WERI-Rb-1 (cell line): ENCODE measurements around the gene AXDND1.

Experiments
- DNase-seq: peaks from one replicate; pipeline ENCODE4 v3.0.0-alpha.2; 2020
- H3K27ac ChIP-seq: fragments of 250-450 bp; sonication (Bioruptor Pico); 2 replicates; pipeline ENCODE4 v1.5.1; 2020; ENCODE audit warnings: mild to moderate bottlenecking, moderate library complexity
- H3K27me3 ChIP-seq: fragments of 250-450 bp; sonication (Bioruptor Pico); 2 replicates; pipeline ENCODE4 v1.5.1; 2021; ENCODE audit warnings: mild to moderate bottlenecking, low read depth, moderate library complexity; ENCODE audit not compliant: insufficient read depth, severe bottlenecking
- H3K36me3 ChIP-seq: fragments of 250-450 bp; sonication (Bioruptor Pico); 2 replicates; pipeline ENCODE4 v1.5.1; 2020; ENCODE audit warnings: mild to moderate bottlenecking, moderate library complexity
- H3K4me3 ChIP-seq: 2 replicates; pipeline ENCODE4 v1.5.1; 2011; ENCODE audit warnings: low read depth, mild to moderate bottlenecking, control low read depth, low read length
- H3K9me3 ChIP-seq: fragments of 250-450 bp; sonication (Bioruptor Pico); 2 replicates; pipeline ENCODE4 v1.5.1; 2021; ENCODE audit warnings: mild to moderate bottlenecking, moderate library complexity; ENCODE audit not compliant: severe bottlenecking
- TF ChIP-seq, protein P1 (sequence below): IDR thresholded peaks from 2 replicates; pipeline ENCODE4 v1.5.1; 2011; ENCODE audit warnings: low read depth, mild to moderate bottlenecking, control low read depth, inconsistent platforms, low read length

The AXDND1 gene

GRCh38 chr1:179325836-179326235 is 39.9 kb upstream of the AXDND1 start:
- Histone ChIP-seq H3K36me3 (peaks cover 49% of the 10 kb centered on the region), H3K27me3 (no peaks in the 10 kb centered on the region), H3K27ac (no peak overlapping the region), H3K9me3 (peaks cover 3% of the 10 kb centered on the region), H3K4me3 (no peak overlapping the region)
- TF ChIP-seq, protein P1, sequence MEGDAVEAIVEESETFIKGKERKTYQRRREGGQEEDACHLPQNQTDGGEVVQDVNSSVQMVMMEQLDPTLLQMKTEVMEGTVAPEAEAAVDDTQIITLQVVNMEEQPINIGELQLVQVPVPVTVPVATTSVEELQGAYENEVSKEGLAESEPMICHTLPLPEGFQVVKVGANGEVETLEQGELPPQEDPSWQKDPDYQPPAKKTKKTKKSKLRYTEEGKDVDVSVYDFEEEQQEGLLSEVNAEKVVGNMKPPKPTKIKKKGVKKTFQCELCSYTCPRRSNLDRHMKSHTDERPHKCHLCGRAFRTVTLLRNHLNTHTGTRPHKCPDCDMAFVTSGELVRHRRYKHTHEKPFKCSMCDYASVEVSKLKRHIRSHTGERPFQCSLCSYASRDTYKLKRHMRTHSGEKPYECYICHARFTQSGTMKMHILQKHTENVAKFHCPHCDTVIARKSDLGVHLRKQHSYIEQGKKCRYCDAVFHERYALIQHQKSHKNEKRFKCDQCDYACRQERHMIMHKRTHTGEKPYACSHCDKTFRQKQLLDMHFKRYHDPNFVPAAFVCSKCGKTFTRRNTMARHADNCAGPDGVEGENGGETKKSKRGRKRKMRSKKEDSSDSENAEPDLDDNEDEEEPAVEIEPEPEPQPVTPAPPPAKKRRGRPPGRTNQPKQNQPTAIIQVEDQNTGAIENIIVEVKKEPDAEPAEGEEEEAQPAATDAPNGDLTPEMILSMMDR, result no peak
- DNase-seq, result no peak

DNA sequence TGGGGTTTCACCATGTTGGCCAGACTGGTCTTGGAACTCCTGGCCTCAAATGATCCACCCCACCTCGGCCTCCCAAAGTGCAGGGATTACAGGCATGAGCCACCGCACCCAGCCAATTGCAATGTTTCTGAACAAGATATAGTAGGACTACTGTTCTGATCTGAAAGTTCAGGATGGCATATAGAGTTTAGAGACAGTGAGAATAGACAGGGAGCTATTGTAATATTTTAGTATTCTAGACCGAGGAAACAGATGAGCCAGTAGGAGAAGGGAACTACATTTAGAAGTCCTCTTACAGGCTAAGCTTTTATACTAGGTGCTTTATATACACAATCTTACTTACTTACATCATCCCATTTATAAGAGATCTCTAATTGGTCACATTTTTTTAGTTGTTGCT is 39.0 kb upstream of the AXDND1 start:
- peaks cover 50% of the 10 kb centered on the region for H3K36me3 ChIP-seq
- H3K9me3 ChIP-seq, result no peaks in the 10 kb centered on the region
- no peak for DNase-seq
- no peak overlapping the region for H3K27ac ChIP-seq
- TF ChIP-seq, protein P1, result no peak
- H3K4me3 ChIP-seq, result no peak overlapping the region
- no peaks in the 10 kb centered on the region for H3K27me3 ChIP-seq

DNA sequence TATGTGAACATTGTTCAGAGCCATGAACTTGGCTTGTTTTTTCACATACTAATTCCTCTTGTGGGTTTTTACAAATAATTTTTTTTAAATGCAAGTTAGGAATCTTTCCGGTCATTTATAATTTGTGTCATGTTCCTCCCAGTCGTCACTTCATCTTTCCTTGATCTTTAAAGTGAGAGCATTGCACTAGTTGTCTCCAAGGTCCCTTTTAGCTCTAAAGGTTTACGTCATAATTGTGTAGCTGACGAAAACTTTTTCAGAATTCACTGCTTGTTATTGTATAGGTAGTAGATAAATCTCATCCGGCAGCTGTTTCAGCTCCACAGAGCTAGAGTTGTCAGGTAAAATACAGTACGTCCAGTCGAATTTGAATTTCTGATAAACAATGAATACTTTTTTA is 38.6 kb upstream of the AXDND1 start:
- H3K36me3 ChIP-seq, result peaks cover 50% of the 10 kb centered on the region
- DNase-seq, result no peak
- H3K9me3 ChIP-seq, result no peaks in the 10 kb centered on the region
- no peaks in the 10 kb centered on the region for H3K27me3 ChIP-seq
- TF ChIP-seq, protein P1, result no peak
- H3K4me3 ChIP-seq, result no peak overlapping the region
- H3K27ac ChIP-seq, result no peak overlapping the region

DNA sequence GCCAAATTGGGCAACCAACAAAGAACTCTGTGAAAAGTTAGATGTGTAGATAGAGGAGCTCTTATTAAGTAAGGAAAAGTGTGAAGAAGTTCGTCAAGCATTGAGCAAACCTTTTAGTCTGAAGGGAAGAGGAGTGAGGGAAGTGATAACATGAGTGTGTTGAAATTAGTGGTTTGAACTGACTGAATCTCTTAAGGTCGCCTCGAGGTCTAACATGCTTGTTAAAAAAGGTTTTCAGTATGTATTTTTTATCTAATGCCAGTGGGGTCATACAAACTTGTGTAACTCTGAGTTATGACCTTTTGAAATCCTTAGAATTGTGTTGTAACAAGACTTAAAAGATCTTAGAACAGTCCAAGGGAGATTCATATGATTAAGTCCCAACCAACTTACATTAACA is 38.1 kb upstream of the AXDND1 start:
- H3K36me3 ChIP-seq, result peaks cover 55% of the 10 kb centered on the region

DNA sequence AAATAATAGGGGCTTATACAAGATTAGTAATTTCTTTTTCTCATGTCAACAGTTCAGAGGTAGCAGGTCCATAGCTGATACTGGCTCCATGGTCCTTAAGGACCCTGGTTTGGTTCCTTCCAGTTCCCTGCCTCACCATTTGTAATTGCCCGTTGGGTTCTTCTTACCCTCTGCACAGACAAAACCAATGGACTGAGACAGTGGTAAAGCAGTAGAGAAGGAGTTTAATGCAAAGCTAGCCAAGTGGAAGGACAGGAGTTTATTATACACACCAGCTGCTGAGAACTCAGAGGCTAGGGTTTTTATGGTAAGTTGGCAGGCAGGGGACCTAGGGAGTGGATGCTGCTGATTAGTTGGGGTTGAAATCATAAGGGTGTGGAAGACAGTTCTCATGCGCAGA is 35.9 kb upstream of the AXDND1 start:
- TF ChIP-seq, protein P1, result no peak
- no peak overlapping the region for H3K4me3 ChIP-seq
- H3K36me3 ChIP-seq, result peaks cover 45% of the 10 kb centered on the region
- no peaks in the 10 kb centered on the region for H3K27me3 ChIP-seq
- no peaks in the 10 kb centered on the region for H3K9me3 ChIP-seq
- no peak overlapping the region for H3K27ac ChIP-seq
- DNase-seq, result no peak

More for the DNA sequence above, 38.1 kb upstream of the AXDND1 start:
- TF ChIP-seq, protein P1, result no peak
- Histone ChIP-seq H3K9me3 (no peaks in the 10 kb centered on the region), H3K27me3 (no peaks in the 10 kb centered on the region), H3K27ac (no peak overlapping the region), H3K4me3 (no peak overlapping the region)
- DNase-seq, result no peak

GRCh38 chr1:179334440-179334839 is 31.3 kb upstream of the AXDND1 start:
- DNase-seq, result no peak
- H3K27ac ChIP-seq, result no peak overlapping the region
- TF ChIP-seq, protein P1, result no peak
- H3K4me3 ChIP-seq, result no peak overlapping the region
- no peaks in the 10 kb centered on the region for H3K27me3 ChIP-seq
- H3K9me3 ChIP-seq, result no peaks in the 10 kb centered on the region
- peaks cover 53% of the 10 kb centered on the region for H3K36me3 ChIP-seq
